Kidney (tissue), 14 donors: ENCODE results near the gene TTC39B. TPM values are rescaled to one million over a fixed set of nuclear protein-coding genes. Genes with fewer than 3 reads are reported as not detected.
A peak's percentile ranks its signal among the peaks of the same experiment; 100 is the strongest.

ENCODE experiments used
- DNase-seq, 5 donors: peaks; one replicate each; pipeline ENCODE4 v3.0.0-alpha.2; 2013 to 2020
- FAIRE-seq: peaks from 2 replicates; lab custom pipeline; 2012; peaks lifted over from hg19 to GRCh38; lab: Jason Lieb, UNC
- H3K27ac ChIP-seq, 2 donors: one replicate each; pipeline ENCODE4 v1.7.0; 2013; ENCODE audit warnings: low read depth in 2 of 2, low read length in 2 of 2, inconsistent platforms in 1 of 2
- H3K27me3 ChIP-seq: one replicate; pipeline ENCODE4 v1.7.1; 2013; ENCODE audit warnings: low read length, inconsistent platforms; ENCODE audit not compliant: control insufficient read depth, insufficient read depth
- H3K36me3 ChIP-seq, 3 donors: one replicate each; pipeline versions ENCODE4 v1.7.0 to v1.7.1; 2013; ENCODE audit warnings: low read length in 3 of 3, control low read depth in 1 of 3, inconsistent platforms in 1 of 3; ENCODE audit not compliant: insufficient read depth in 3 of 3, control insufficient read depth in 2 of 3
- H3K4me1 ChIP-seq, 3 donors: one replicate each; pipeline versions ENCODE4 v1.7.0 to v1.7.1; 2013; ENCODE audit warnings: low read length in 3 of 3, inconsistent platforms in 1 of 3, low read depth in 1 of 3; ENCODE audit not compliant: control insufficient read depth in 2 of 3, insufficient read depth in 2 of 3
- H3K4me3 ChIP-seq, 3 donors: one replicate each; pipeline versions ENCODE4 v1.7.0 to v1.8.1; 2013; ENCODE audit warnings: low read length in 3 of 3, control low read depth in 1 of 3, inconsistent platforms in 1 of 3
- H3K9ac ChIP-seq, 3 donors: one replicate each; pipeline versions ENCODE4 v1.7.0 to v1.7.1; 2013; ENCODE audit warnings: low read length in 3 of 3, control low read depth in 1 of 3, inconsistent platforms in 1 of 3
- H3K9me3 ChIP-seq, 3 donors: one replicate each; pipeline versions ENCODE4 v1.7.0 to v1.7.1; 2013; ENCODE audit warnings: low read length in 3 of 3, control low read depth in 1 of 3, inconsistent platforms in 1 of 3; ENCODE audit not compliant: control insufficient read depth in 2 of 3, insufficient read depth in 1 of 3
- CTCF ChIP-seq: IDR thresholded peaks from 3 replicates; pipeline ENCODE4 v1.5.1; 2012; ENCODE audit warnings: mild to moderate bottlenecking, moderate library complexity, borderline replicate concordance; ENCODE audit not compliant: insufficient read depth; ENCODE audit errors: extremely low read depth
- intact Hi-C: fragments of 100-400 bp; cut with DNase I; formaldehyde crosslinking; loops from one replicate; pipeline ENCODE4 v1.11.1; 2022
- polyA plus RNA-seq: library from polyadenylated mRNA; stranded (reverse); fragments of 350-450 nt; fragmentation: Illumina TruSeq; extraction: RNeasy Lipid Tissue Mini Kit (QIAGEN cat#74804); gene quantifications from one replicate; pipeline ENCODE4 v1.2.3, GENCODE V29; 2014; ENCODE audit warnings: low read depth, low replicate concordance; ENCODE audit not compliant: insufficient read depth
- total RNA-seq: library from RNA; stranded (reverse); fragmentation: NEBNext Ultra II Directional; extraction: Animal tissue kit (Norgen Biotek cat#: 25700); gene quantifications from one replicate; pipeline ENCODE4 v1.2.1, GENCODE V29; 2021
- donor health status: control.
- donor health status: control.
- donor health status: control.
- donor health status: control.
- donor health status: control.
- donor health status: DM: yes; HTN: yes; CAD: no.
- donor health status: Normal renal cell carcinoma (clear cell type).

Gene TTC39B
- total and polyA plus RNA-seq, 2 donors from 2014 or later, result 4.9 to 22.0 TPM

- peaks cover 0 to 5% (median 0%) of the 10 kb centered on the region in 3 donors for H3K36me3 ChIP-seq
- H3K9me3 ChIP-seq, result no peaks in the 10 kb centered on the region
- FAIRE-seq, result no peak
- no peak overlapping the region for H3K27ac ChIP-seq
- H3K27me3 ChIP-seq, result no peaks in the 10 kb centered on the region
- H3K4me3 ChIP-seq, result no peak overlapping the region
- TF ChIP-seq CTCF, result no peak
- intact Hi-C loops, result no loop called here
- no peak for DNase-seq
- H3K9ac ChIP-seq, result no peak overlapping the region
- peaks cover 2 to 6% (median 6%) of the 10 kb centered on the region in 3 donors for H3K4me1 ChIP-seq
Observed at GRCh38 chr9:15218994-15219393, 88.0 kb downstream of the TTC39B start.

- Histone ChIP-seq H3K27me3 (no peaks in the 10 kb centered on the region), H3K36me3 (peaks cover 0 to 2% (median 0%) of the 10 kb centered on the region in 3 donors), H3K4me3 (no peak overlapping the region), H3K4me1 (peaks cover 0 to 10% (median 3%) of the 10 kb centered on the region in 3 donors), H3K27ac (peak overlapping the region in 1 of 2 donors; percentile 45), H3K9me3 (no peaks in the 10 kb centered on the region), H3K9ac (no peak overlapping the region)
- intact Hi-C loops, result no loop called here
- no peak for DNase-seq
- no peak for FAIRE-seq
- TF ChIP-seq CTCF, result no peak
Observed at GRCh38 chr9:15213249-15213648, 93.8 kb downstream of the TTC39B start.

GRCh38 chr9:15211815-15212495 is 95.1 kb downstream of the TTC39B start:
- Histone ChIP-seq H3K36me3 (peaks cover 0 to 2% (median 0%) of the 10 kb centered on the region in 3 donors), H3K27me3 (no peaks in the 10 kb centered on the region), H3K9ac (no peak overlapping the region), H3K9me3 (no peaks in the 10 kb centered on the region), H3K27ac (no peak overlapping the region), H3K4me1 (peaks cover 0 to 10% (median 3%) of the 10 kb centered on the region in 3 donors), H3K4me3 (no peak overlapping the region)
- intact Hi-C loops, result no loop called here
- peak; percentile 70 for FAIRE-seq
- no peak for TF ChIP-seq CTCF
- DNase-seq, result peak in 2 of 5 donors; percentile 45 to 49
